NOMO-1 treated with DMSO at 0.1 percent for 48 hours (cell line): ENCODE measurements around the gene PPIL1.

Experiments
- DNase-seq: peaks from one replicate; lab custom pipeline; 2025; ENCODE audit not compliant: unreplicated experiment; lab: John Stamatoyannopoulos, UW

Gene PPIL1

GRCh38 chr6:36888654-36889481 is 14.3 kb upstream of the PPIL1 start:
- DNase-seq = no peak

- no peak for DNase-seq
These were observed 13.6 kb upstream of the PPIL1 start for GRCh38 chr6:36888115-36888643.

GRCh38 chr6:36886950-36887618 is 12.5 kb upstream of the PPIL1 start:
- no peak for DNase-seq

GRCh38 chr6:36885461-36886401 is 11.1 kb upstream of the PPIL1 start, which contains the start of gene C6orf89:
Gene C6orf89, plus strand, starts transcription at chr6:36885952. Its CDS starts 13,493 bp downstream, at chr6:36899445.
- peak; percentile 98 for DNase-seq

GRCh38 chr6:36884610-36885009 is 10.0 kb upstream of the PPIL1 start:
- DNase-seq = no peak

GRCh38 chr6:36875250-36875633 is 639 bp upstream of the PPIL1 start:
- no peak for DNase-seq

- DNase-seq = no peak
These were observed 776 bp downstream of the PPIL1 start for GRCh38 chr6:36873612-36874442.

GRCh38 chr6:36873115-36873514 is 1.5 kb downstream of the PPIL1 start:
- DNase-seq = peak; percentile 46

- no peak for DNase-seq
These were observed 2.9 kb downstream of the PPIL1 start for GRCh38 chr6:36871686-36872085.

GRCh38 chr6:36867471-36868224 is 7.0 kb downstream of the PPIL1 start:
- no peak for DNase-seq

- DNase-seq = no peak
These were observed 8.8 kb downstream of the PPIL1 start for GRCh38 chr6:36865835-36866234.

- DNase-seq = no peak
These were observed 10.7 kb downstream of the PPIL1 start for GRCh38 chr6:36863670-36864540.

GRCh38 chr6:36862848-36863382 is 11.7 kb downstream of the PPIL1 start:
- DNase-seq = no peak

- no peak for DNase-seq
These were observed 12.3 kb downstream of the PPIL1 start for GRCh38 chr6:36862164-36862847.

GRCh38 chr6:36860126-36860525 is 14.5 kb downstream of the PPIL1 start:
- no peak for DNase-seq

GRCh38 chr6:36858407-36858981 is 16.1 kb downstream of the PPIL1 start:
- no peak for DNase-seq

GRCh38 chr6:36857325-36857724 is 17.3 kb downstream of the PPIL1 start:
- no peak for DNase-seq
